ELR (cell line): ENCODE data around the gene CABCOCO1.

Experiments
- DNase-seq: peaks from one replicate; pipeline ENCODE4 v3.0.0-alpha.2; 2015; ENCODE audit warnings: low read depth

Gene CABCOCO1, protein sequence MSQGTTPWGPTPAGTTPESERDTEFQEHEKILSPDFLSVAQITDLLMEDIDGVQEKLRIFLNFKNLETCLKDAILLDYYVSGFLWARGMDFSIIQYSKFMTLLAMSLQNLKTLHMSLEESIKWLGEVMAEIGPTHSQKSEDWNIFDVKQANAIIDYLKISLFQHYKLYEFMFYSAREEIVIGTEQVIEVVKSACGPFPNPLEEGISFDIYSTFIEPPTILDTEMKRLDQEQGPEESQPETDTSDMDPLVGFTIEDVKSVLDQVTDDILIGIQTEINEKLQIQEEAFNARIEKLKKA

DNA sequence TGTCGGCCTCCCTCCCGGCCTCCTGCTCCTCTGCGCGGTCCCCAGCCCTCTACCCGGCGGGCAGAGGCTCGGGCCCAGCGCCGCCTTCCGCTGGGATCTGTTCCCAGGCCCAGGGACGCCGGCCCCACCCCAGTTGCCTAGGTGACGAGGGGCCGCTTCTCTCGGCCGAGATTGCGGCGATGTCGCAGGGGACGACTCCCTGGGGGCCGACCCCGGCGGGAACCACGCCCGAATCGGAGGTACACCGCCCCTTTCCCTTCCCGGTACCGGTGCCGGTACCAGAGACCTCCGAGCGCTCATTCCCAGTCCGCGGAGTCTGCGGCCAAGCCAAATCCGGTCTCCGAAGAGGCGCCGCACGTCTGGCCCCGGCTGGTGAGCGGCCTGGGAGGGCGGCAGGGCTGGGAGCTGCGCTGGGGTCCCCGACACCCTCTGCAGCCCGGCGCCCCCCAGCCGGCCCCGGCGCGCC is at the start of gene CABCOCO1:
Gene CABCOCO1, plus strand, starts transcription at position 136 of the 466 bp plus-strand sequence. Its CDS starts 44 bp downstream, at position 180.
- DNase-seq = peak; percentile 74

DNA sequence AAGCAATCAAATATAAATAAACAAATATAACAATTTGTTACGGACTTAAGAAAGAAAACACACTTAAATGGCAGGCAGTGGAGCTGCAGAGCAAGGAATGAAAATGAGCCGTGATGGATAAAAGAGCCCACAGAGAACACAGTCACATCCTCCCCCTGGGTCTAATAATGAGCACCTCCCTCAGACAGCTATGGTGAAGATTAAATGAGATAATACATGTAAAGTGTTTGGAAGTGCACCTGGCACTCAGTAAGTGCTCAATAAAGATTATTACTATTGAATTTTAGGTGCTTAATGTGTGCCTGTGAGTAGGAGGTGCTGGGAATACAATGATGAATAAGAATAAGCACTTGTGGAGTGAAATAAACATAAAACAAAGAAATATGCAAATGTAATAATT is 49.1 kb upstream of the CABCOCO1 start:
- DNase-seq = no peak

DNA sequence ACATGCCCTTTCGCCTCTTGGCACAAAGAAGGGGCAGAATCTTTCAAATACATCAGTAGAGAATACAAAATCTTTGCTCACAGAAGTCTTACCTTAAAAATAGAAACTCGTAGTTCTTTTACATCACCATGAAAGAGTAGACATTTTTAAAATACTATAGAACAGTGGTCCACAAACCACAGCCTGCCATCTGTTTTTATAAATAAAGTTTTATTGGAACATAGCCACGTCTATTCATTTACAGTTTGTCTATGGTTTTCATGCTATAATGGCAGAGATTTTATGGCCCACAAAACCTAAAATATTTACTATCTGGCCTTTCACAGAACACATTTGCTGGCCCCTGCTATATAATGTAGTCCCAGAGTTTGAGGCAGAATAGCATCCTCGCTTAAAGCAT is 46.1 kb upstream of the CABCOCO1 start:
- DNase-seq = no peak

DNA sequence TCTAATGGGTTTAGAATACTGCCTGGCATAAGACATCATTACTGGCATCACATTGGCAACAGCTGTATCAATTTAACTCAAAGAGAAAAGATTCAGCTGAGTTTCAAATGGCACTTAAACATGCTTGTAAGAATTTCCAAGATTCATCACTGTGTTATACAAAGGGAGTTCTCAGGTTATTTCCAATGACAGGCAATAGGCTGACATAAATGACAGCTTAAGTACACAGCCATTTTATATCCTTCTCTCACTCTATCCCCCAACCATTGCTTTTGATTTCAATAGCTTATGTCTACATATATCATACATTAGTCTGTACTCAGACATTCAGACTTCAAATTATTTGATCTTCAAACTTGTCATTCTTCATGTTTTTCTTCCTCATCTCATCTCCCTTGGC is 45.5 kb upstream of the CABCOCO1 start:
- DNase-seq = no peak

DNA sequence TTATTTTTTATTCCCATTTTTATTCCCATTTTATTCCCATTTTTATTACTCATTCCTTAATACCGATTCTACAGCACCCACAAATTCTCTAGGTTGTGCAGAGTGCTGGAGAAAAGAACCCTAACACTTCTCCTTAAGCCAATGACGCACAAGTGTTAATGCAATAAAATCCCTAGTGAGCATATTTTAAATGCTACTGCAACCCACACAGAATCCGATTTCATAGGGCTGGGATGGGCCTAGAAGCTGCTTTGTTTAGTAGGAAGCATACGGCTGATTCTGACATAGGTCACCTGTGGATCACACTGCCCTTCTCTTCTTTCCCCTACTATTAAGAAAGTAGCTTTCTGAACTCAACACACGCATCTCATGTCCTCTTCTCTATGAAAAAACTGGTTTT is 45.1 kb upstream of the CABCOCO1 start:
- DNase-seq = no peak

DNA sequence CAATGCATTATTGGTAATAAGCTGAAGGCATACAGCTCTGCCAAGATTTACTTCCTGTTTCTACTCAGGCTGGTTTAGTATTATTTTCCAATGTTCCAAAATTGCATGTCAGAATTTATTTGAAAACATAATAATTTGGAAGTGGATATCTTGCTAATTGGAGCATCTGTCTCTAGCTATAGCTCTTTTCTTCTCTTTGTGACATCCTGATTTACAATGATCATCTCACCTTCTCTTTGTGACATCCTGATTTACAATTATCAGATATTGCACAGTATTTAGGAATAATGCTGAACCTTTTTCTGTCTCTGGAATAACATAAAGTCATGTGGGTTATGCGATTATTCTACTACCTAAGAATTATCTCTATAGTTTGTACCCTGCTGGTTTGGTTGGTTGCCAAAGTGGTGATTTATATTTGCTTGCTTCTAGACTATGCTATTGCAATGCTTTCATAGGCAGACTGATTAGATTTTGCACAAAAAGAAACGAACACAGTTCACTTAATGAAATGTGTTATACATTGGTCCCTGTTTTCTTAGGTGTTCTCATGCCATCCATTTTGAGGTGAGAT is 44.3 kb upstream of the CABCOCO1 start:
- DNase-seq = no peak

DNA sequence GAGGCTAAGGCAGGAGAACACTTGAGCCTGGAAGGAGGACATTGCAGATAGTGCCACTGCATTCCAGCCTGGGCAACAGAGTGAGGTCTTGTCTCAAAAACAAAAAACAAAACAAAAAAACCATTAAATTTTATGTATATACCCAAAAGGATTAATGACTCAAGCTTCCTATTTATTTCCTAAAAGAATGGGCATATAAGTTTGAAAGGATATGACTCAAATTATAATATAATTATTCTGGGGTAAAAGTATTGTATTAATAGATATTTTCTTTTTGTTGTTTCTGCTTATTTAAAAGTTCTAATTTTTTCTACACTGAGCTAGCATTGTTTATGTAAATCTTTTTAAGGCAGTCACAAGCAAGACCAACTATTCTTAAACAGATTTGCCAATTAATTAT is 42.2 kb upstream of the CABCOCO1 start:
- DNase-seq = no peak

DNA sequence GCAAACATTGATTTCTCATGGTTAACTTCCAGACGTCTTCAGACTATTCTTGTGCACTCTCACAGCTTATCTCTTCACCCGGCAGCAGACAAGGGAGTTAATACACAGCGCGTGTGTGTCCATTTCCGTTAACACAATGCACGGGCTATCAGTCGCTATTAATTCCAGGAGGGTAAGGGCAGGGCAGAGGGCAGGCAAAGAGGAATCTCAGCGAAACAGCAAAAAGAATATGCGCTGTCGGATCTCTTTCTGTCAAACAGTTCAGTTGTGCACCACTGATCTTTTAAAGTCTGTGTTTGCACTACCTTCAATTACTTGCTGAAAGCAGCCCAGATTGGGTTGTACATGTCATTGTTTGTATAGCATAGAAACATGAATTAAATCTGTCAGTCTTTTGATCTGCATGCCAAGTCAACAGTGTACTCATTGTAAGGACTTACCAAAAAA is 41.1 kb upstream of the CABCOCO1 start:
- no peak for DNase-seq

DNA sequence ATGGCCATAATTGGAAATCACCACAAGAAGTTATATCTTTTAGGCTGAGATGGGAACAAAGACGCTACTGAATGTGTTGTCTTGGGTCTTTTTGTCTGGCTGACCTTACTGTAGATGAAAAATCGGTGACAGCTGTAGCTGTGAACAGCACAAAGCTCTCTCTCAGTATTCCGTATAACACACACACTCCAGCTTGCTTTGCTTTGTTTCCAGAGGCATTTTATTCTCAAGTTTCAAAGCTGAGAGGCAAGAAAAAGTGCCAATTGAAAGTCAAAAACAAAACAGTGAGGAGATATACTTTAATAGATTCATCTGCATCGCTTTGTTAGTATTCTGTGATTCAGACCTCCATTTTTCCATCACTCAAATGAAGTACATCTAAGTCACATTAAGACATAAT is 39.6 kb upstream of the CABCOCO1 start:
- no peak for DNase-seq

DNA sequence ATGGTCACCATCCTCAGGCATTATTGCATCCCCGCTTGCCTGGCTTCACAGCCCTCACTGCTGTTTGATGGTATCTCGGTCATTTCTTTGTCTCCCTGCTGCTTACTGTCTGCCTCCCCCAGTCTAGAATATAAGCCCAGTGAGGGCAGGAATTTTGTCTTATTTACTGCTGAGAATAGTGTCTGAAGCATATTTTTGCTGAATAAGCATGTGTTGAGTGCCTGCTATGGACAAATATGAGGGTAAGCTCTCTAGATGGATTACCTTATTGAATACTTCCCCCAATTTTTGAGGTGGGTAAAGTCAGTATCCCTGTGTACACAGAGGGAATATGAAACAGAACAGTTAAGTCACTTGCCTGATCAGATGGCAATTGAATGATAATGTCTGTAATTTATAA is 36.5 kb upstream of the CABCOCO1 start:
- DNase-seq = no peak

DNA sequence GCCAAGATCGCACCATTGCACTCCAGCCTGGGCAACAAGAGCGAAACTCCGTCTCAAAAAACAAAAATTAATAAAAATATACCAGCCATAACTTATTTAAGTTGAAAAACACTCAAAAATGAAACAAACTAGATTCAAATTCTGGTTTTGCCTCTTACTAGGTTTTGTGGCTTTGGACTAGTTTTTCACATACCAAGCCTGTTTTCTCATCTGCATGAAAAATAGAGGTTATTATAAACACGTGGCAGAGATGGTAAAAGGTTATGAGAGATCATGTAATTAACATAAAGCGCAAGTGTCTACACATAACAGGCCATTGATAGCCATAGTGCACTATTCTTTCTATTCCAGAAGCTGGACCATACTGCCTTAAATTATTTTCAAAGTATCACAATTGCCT is 35.5 kb upstream of the CABCOCO1 start:
- peak; percentile 45 for DNase-seq

DNA sequence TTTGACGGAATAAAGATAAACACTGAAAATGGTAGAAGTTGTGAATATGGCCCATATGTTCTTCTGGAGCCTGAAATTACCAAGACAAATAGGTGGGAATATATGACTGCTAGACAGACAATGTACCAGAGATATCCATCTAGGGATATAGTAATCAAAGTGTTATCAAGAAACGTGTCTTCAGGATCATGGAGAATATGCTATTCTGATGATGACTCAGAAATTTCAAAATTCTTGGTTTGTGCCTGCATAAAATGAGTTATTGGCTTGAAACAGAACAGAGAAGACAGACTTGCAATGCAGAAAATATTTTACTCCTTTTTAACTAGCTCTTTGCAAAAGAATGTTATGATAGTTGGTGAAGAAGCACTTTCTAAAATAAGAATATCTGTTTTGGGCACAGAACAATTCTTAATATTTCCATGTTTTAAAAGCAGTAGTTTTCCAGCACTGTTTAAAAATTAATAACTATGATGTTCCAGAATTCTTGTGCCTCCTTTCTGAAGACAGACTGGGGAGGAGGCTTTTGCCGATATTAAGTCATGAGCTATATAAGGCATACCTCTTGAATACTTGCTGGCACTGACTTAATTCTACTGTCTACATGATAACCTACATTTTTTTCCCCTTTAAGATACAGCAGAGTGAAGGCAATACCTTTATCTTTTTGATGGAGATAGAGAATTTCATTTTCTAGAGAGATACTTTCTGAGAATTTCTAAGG is 34.4 kb upstream of the CABCOCO1 start:
- DNase-seq = peak; percentile 80

DNA sequence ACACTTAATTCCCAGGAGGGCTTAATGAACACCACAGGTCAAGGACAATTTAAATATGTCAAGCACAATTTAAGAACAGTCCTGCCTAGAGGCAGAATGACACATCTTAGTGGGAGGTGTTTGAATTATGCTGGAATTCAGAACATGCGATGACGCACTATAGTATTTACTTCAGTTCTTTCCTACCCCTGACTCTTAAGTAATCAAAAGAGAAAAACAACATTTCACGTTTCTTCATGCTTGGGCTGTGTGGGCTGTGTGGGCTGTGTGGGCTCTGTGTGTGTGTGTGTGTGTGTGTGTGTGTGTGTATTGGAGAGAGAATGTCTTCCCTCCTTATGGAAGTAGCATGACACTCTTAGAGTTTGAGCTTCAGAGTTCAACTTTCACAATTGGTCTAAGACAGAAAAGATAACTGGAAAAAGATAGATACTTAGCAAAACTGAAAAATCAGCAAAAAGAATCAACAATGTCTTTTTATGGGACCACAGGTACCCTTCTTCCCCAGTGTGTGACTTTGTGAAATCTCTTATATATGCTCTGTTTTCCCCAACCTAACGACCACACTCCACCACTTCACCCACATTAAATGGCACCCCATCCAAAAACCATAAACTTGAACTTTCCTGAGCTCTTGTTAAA is 33.7 kb upstream of the CABCOCO1 start:
- DNase-seq = peak; percentile 95

DNA sequence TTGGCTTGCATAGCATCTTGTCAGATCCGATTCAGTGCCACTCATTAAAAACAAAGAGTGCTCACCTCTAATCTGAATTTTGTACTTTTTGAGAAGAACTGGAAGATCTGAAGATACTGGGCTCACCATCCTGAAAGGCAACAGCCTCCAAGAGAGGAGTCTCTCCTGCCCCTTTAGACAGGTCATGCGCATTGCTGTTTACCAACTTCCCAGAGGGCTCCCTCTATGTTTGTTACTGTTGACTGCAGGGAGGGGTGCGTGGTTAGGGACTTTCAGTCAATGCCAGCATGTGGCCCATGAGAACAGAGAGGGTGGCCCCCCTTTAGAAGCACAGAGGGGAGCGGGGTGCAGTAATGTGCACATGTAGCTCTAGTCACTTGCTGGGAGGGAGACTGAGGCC is 33.2 kb upstream of the CABCOCO1 start:
- DNase-seq = no peak

DNA sequence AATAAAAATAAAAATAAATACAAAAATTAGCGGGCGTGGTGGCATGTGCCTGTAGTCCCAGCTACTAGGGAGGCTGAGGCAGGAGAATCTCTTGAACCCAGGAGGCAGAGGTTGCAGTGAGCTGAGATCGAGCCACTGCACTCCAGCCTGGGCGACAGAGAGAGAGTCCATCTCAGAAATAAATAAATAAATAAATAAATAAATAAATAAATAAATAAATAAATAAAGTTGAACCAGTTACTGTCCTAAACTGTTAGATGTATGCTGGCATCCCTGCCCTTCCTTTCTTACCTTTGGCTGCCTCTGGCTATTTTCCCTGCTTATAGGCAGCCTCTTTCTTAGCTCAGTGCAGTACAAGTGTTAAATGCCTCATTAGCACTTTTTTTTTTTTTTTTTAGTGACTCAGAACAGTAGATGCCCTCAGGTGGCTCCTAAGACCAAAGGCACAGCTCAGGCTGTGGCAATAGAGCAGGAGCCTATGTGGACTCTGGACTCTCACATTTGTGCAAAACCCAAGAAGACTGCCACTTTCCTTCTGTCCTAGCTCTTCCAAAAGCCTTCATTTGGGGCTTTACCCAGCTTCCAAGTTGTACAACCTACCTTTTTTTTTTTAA is 30.6 kb upstream of the CABCOCO1 start:
- no peak for DNase-seq

DNA sequence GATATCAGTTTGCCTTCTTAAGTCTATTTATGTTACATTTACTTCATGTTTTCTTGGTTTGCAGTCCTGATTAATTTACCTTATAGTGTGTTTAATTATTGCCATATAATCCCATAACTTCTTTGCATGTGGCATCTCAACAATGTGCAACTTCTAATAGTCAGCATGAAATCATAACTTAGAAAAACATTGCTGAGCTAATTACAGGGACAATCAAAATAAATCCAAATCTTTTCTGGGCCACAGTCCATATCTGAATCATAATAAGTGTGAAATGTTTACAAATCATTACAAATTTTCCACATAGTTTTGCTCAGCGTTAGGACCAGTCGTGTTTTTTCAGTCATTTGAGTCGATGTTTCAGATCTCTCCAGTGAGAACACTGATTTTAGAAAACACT is 29.1 kb upstream of the CABCOCO1 start:
- peak; percentile 55 for DNase-seq

DNA sequence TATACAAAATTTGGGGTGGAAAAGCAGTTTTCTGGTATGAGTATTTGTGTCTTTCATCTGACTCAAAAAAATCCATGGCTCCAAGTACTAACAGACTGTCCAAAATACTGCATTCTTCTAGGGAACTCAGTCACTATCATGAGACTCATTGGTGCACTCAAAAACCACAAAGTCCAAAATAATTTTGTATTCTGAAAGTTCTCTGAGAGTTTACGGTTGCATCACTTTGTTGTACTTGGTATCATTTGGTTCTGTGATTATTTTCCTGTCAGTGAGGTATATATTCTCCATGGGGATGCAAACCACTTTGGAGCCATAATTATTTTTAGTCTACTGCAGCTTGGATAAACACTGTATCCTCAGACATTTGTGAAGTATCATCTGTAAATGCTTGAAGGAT is 28.0 kb upstream of the CABCOCO1 start:
- DNase-seq = peak; percentile 10

DNA sequence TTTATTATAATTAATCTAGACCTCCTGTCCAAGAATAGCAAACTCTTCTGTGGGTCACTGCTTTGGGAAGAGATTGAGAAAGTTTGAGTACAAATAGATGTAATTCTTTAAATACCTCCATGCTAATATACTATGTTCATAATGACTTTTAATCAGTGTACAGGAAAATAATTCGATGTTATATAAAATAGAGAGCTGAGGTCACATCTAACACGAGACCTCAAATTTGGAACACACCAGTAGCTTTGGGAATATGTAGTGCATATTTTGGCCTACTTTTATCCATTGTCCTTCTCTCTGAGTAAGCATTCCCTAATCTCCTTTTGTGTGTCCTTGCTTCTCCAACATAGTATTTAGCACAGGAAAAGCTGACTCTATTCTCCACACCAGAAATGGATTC is 27.3 kb upstream of the CABCOCO1 start:
- no peak for DNase-seq

DNA sequence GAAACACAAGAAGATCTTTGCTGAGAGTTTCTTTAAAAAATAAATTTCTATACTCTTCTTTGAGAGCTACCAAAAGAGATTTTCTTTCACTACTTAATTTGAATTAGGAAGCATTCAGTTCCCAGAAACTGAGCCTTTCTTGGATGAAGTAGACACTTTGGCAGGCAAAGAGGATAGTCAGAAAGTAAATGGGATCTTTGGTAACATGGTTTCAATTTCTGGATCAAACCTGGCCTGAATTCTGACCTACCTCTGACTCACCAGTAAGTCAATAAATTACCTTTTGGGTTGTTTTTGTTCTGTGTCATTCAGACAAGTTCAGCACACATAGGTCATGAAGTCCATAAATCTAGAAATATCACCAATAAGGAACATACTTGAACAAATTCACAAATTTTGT is 26.8 kb upstream of the CABCOCO1 start:
- DNase-seq = peak; percentile 67

DNA sequence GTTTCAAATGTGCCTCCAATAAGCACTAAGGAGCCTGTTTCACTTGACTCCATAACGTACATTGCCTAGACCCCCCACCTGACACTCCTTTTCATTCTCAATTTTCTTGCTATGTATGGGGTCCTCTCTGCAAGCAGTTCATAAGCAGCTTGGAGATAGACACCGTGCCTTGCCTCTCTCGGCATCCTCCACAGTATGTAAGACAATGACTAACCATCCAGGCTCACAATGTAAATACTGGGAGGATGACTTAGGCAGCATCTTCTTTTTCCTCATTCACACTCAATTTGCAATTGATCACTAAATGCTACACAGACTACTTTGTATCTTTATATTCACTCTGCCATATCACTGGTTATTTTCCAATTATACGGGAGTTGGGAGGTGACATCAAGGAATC is 22.8 kb upstream of the CABCOCO1 start:
- DNase-seq = peak; percentile 22

DNA sequence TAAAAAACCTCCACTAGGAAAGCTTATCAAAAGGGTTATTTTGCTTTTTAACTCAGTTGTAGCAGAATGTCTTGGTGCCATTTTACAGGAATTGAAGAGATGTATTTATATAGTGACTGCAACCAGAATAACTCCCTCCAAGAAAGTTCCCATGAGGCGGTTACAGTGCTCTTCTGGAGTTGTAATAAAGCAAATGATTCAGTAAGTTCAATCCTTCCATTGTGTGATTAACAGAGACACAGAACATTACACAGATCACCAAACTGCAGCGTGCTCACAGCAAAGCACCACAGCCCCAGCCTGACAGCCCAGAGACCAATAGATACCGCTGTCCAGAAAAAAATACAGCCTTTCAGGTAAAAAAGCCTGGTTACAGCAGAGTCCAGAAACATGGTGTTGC is 21.9 kb upstream of the CABCOCO1 start:
- no peak for DNase-seq

DNA sequence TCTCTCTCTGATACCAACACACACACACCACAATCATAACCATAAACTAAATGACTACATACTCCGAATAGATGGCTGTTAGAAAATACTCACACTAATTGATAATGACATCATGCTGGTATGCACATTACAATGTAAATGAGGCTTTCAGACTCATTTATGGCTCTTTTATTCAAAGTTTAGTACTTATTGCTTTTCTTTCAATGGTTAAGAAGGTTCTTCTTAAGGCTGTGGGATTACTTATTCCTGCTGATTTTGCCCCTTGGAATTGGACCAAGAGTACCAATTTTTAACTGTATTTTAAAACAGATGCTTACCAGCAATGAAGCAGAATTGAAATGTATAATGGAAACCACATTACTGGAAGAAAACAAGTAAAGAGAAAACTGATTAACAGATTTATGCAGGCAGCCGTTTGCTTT is 20.6 kb upstream of the CABCOCO1 start:
- DNase-seq = no peak
